SU-DHL-6 (cell line): ENCODE measurements around the gene FHIP1B.

Source experiments
- EZH2phosphoT487 ChIP-seq: fragments of 200-600 bp; sonication (generic), shearing (Covaris generic); conservative IDR thresholded peaks from 2 replicates; pipeline ENCODE4 v1.6.1; 2018; ENCODE audit warnings: mild to moderate bottlenecking, antibody characterized with exemption, low read length, moderate library complexity, mixed read lengths
- TF ChIP-seq, protein P1 (sequence below): fragments of 200-600 bp; sonication (generic); IDR thresholded peaks from one replicate; pipeline ENCODE4 v1.5.1; 2017; ENCODE audit warnings: antibody characterized with exemption, mild to moderate bottlenecking, low read length, moderate library complexity; ENCODE audit not compliant: insufficient read depth, poor library complexity, severe bottlenecking

DNA sequence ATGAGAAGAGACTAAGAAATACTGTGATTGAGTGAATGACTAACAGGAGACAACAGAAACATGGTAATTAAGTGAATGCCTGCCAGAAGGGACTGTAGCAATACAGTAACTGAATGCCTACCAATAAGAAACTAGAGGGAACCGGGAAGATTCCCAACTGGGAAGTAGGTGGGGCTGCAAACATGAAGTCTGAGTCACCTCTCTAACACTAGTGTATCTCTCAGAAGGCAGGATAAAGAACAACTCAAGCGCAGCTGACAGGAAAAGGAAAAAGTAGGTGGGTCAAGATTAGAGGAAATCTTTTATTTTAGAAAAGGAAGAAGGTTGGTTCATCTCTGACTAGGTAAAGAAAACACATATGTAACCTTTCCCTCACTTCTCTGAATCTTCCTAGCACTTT lies 15.1 kb downstream of the FHIP1B start:
- TF ChIP-seq, protein P1, sequence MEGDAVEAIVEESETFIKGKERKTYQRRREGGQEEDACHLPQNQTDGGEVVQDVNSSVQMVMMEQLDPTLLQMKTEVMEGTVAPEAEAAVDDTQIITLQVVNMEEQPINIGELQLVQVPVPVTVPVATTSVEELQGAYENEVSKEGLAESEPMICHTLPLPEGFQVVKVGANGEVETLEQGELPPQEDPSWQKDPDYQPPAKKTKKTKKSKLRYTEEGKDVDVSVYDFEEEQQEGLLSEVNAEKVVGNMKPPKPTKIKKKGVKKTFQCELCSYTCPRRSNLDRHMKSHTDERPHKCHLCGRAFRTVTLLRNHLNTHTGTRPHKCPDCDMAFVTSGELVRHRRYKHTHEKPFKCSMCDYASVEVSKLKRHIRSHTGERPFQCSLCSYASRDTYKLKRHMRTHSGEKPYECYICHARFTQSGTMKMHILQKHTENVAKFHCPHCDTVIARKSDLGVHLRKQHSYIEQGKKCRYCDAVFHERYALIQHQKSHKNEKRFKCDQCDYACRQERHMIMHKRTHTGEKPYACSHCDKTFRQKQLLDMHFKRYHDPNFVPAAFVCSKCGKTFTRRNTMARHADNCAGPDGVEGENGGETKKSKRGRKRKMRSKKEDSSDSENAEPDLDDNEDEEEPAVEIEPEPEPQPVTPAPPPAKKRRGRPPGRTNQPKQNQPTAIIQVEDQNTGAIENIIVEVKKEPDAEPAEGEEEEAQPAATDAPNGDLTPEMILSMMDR = no peak
- no peak for TF ChIP-seq EZH2phosphoT487
